Lower lobe of right lung (tissue), 2 donors: Measurements from ENCODE around the gene SPATA2L. TPM values are rescaled to one million over a fixed set of nuclear protein-coding genes. Genes with fewer than 3 reads are reported as not detected.
"Not testable (repeated sequence)": the region's sequence is repeated elsewhere in the genome, so short reads cannot be mapped to it uniquely, and the experiment has no call there.

Source experiments
- ATAC-seq, 2 donors: fragments of 200-7000 bp; cut with Tn5 transposase; one replicate each; pipeline ENCODE4 v1.9.1; 2020 to 2022; ENCODE audit warnings: mild to moderate bottlenecking in 2 of 2, moderate library complexity in 2 of 2
- DNase-seq: peaks from one replicate; pipeline ENCODE4 v3.0.0-alpha.2; 2020
- H3K27ac ChIP-seq: fragments of 200-600 bp; one replicate; pipeline ENCODE4 v1.8.0; 2022
- H3K27me3 ChIP-seq: fragments of 200-600 bp; one replicate; pipeline ENCODE4 v1.8.0; 2022; ENCODE audit warnings: low read depth
- H3K36me3 ChIP-seq: fragments of 200-600 bp; one replicate; pipeline ENCODE4 v1.8.0; 2022; ENCODE audit warnings: mild to moderate bottlenecking
- H3K4me1 ChIP-seq: fragments of 200-600 bp; one replicate; pipeline ENCODE4 v1.8.0; 2022
- H3K4me3 ChIP-seq: fragments of 200-600 bp; one replicate; pipeline ENCODE4 v1.8.0; 2022; ENCODE audit warnings: mild to moderate bottlenecking
- H3K9me3 ChIP-seq: fragments of 200-600 bp; one replicate; pipeline ENCODE4 v1.8.0; 2022
- CTCF ChIP-seq: fragments of 200-600 bp; IDR thresholded peaks from one replicate; pipeline ENCODE4 v1.8.0; 2022; ENCODE audit warnings: antibody characterized with exemption, mild to moderate bottlenecking
- intact Hi-C: fragments of 100-400 bp; cut with DNase I; formaldehyde crosslinking; loops from one replicate; pipeline ENCODE4 v1.11.0; 2022
- total RNA-seq: library from RNA; stranded (reverse); fragmentation: NEBNext Ultra II Directional; extraction: Animal tissue kit (Norgen Biotek cat#: 25700); gene quantifications from one replicate; pipeline ENCODE4 v1.2.1, GENCODE V29; 2021
- donor health status: DM: no; HTN: yes; CAD: no; lungs with severe emphysema.

The SPATA2L gene
- total RNA-seq, 1 donor from 2014 or later, result 10.3 TPM

GRCh38 chr16:89696670-89697128 is 4.8 kb downstream of the SPATA2L start:
- Histone ChIP-seq H3K27ac (no peak overlapping the region), H3K9me3 (no peaks in the 10 kb centered on the region), H3K36me3 (peaks cover 60% of the 10 kb centered on the region), H3K4me1 (peaks cover 17% of the 10 kb centered on the region), H3K4me3 (no peak overlapping the region), H3K27me3 (no peaks in the 10 kb centered on the region)
- no peak for TF ChIP-seq CTCF
- intact Hi-C loops, result no loop called here
- ATAC-seq (no peak), DNase-seq (peak; percentile 50)

- peaks cover 17% of the 10 kb centered on the region for H3K4me1 ChIP-seq
- no peaks in the 10 kb centered on the region for H3K27me3 ChIP-seq
- H3K9me3 ChIP-seq, result no peaks in the 10 kb centered on the region
- H3K4me3 ChIP-seq, result no peak overlapping the region
- intact Hi-C loops, result no loop called here
- ATAC-seq (no peak), DNase-seq (peak; percentile 48)
- no peak for TF ChIP-seq CTCF
- H3K36me3 ChIP-seq, result peaks cover 66% of the 10 kb centered on the region
- H3K27ac ChIP-seq, result no peak overlapping the region
Measured at GRCh38 chr16:89695875-89696669, 5.4 kb downstream of the SPATA2L start.

- no peaks in the 10 kb centered on the region for H3K9me3 ChIP-seq
- peaks cover 71% of the 10 kb centered on the region for H3K36me3 ChIP-seq
- ATAC-seq, result no peak
- no peak for TF ChIP-seq CTCF
- peak; percentile 49 for DNase-seq
- H3K4me3 ChIP-seq, result no peak overlapping the region
- peaks cover 9% of the 10 kb centered on the region for H3K4me1 ChIP-seq
- no peaks in the 10 kb centered on the region for H3K27me3 ChIP-seq
- H3K27ac ChIP-seq, result no peak overlapping the region
- intact Hi-C loops, result no loop called here
Measured at GRCh38 chr16:89695086-89695874, 6.2 kb downstream of the SPATA2L start.

GRCh38 chr16:89694784-89695085 is 6.8 kb downstream of the SPATA2L start:
- H3K36me3 ChIP-seq, result peaks cover 75% of the 10 kb centered on the region
- ATAC-seq, H3K9me3 ChIP-seq, intact Hi-C loops, H3K27me3 ChIP-seq, H3K27ac ChIP-seq, H3K4me3 ChIP-seq, DNase-seq, H3K4me1 ChIP-seq: not testable (repeated sequence)

- ATAC-seq, result no peak
- peak; percentile 47 for DNase-seq
- peaks cover 75% of the 10 kb centered on the region for H3K36me3 ChIP-seq
- H3K9me3 ChIP-seq, result no peaks in the 10 kb centered on the region
- intact Hi-C loops, result no loop called here
- no peak for TF ChIP-seq CTCF
- H3K4me3 ChIP-seq, result no peak overlapping the region
- H3K27ac ChIP-seq, result no peak overlapping the region
- no peaks in the 10 kb centered on the region for H3K27me3 ChIP-seq
- H3K4me1 ChIP-seq, result no peaks in the 10 kb centered on the region
Measured at GRCh38 chr16:89693931-89694783, 7.3 kb downstream of the SPATA2L start.
